HepG2 (cell line): ENCODE data around the gene FGD4. TPM values are rescaled to one million over a fixed set of nuclear protein-coding genes. Genes with fewer than 3 reads are reported as not detected.

Source experiments
- BCL6 ChIP-seq: IDR thresholded peaks from 2 replicates; pipeline ENCODE4 v1.6.1; 2016; ENCODE audit warnings: missing genetic modification reagents, missing compliant biosample characterization
- TEAD2 ChIP-seq: sonication (generic); formaldehyde crosslinking; IDR thresholded peaks from 2 replicates; pipeline ENCODE4 v1.9.0; 2021; ENCODE audit warnings: missing genetic modification reagents
- ZMYM3 ChIP-seq: sonication (generic); formaldehyde crosslinking; IDR thresholded peaks from 2 replicates; pipeline ENCODE4 v1.5.1; 2020; ENCODE audit warnings: mild to moderate bottlenecking, missing genetic modification reagents
- ZNF205 ChIP-seq: IDR thresholded peaks from 2 replicates; pipeline ENCODE4 v1.6.1; 2018; ENCODE audit warnings: missing biosample characterization, missing genetic modification reagents
- ZNF329 ChIP-seq: sonication (generic); formaldehyde crosslinking; IDR thresholded peaks from 2 replicates; pipeline ENCODE4 v1.9.0; 2021; ENCODE audit warnings: low read depth, mild to moderate bottlenecking, missing genetic modification reagents
- ZNF777 ChIP-seq: sonication (generic); formaldehyde crosslinking; IDR thresholded peaks from 2 replicates; pipeline ENCODE4 v1.4.0; 2020; ENCODE audit warnings: missing genetic modification reagents
- ZSCAN21 ChIP-seq: sonication (generic); formaldehyde crosslinking; IDR thresholded peaks from 2 replicates; pipeline ENCODE4 v1.8.0; 2022; ENCODE audit warnings: mild to moderate bottlenecking, missing genetic modification reagents, moderate library complexity, borderline replicate concordance
- ZSCAN9 ChIP-seq: IDR thresholded peaks from 2 replicates; pipeline ENCODE4 v1.6.1; 2016; ENCODE audit warnings: borderline replicate concordance
- polyA plus RNA-seq, 8 experiments: library from polyadenylated mRNA; depleted of rRNA in 3 of 8; stranded (reverse) in 7 of 8; unstranded in 1 of 8; fragments of >200 nt; fragmentation: Illumina TruSeq in 4 of 8; extraction: Trizol in 4 of 8; gene quantifications; 2 replicates each; pipeline versions ENCODE4 v1.2.1 to v1.2.3, GENCODE V29; 2011 to 2016; ENCODE audit warnings: low read depth in 4 of 8, missing spikeins in 1 of 8, mixed read lengths in 1 of 8; ENCODE audit not compliant: insufficient read depth in 1 of 8
- total RNA-seq, 5 experiments: library from RNA; depleted of rRNA; stranded (reverse); fragments of >200 nt; fragmentation: Illumina TruSeq; extraction: Trizol; gene quantifications; 2 replicates each; pipeline ENCODE4 v1.2.3, GENCODE V29; 2016; ENCODE audit warnings: low read depth in 1 of 5
- TF ChIP-seq, protein P1 (sequence below): sonication (generic); formaldehyde crosslinking; IDR thresholded peaks from 2 replicates; pipeline ENCODE4 v1.4.0; 2020; ENCODE audit warnings: missing genetic modification reagents
- TF ChIP-seq, protein P2 (sequence below): sonication (generic); formaldehyde crosslinking; IDR thresholded peaks from 2 replicates; pipeline ENCODE4 v1.4.0; 2020; ENCODE audit warnings: mild to moderate bottlenecking, missing genetic modification reagents
- TF ChIP-seq, protein P3 (sequence below): IDR thresholded peaks from 2 replicates; pipeline ENCODE4 v1.6.1; 2016; ENCODE audit warnings: low read depth, control low read depth
- TF ChIP-seq, protein P4 (sequence below): sonication (generic); formaldehyde crosslinking; IDR thresholded peaks from 2 replicates; pipeline ENCODE4 v1.4.0; 2020; ENCODE audit warnings: missing genetic modification reagents

FGD4 gene
- total and polyA plus RNA-seq, 2 of the 13 experiments (the other 11 are each of a cell fraction or from before 2014, with no cell fraction given), result 4.6 to 6.6 TPM

DNA sequence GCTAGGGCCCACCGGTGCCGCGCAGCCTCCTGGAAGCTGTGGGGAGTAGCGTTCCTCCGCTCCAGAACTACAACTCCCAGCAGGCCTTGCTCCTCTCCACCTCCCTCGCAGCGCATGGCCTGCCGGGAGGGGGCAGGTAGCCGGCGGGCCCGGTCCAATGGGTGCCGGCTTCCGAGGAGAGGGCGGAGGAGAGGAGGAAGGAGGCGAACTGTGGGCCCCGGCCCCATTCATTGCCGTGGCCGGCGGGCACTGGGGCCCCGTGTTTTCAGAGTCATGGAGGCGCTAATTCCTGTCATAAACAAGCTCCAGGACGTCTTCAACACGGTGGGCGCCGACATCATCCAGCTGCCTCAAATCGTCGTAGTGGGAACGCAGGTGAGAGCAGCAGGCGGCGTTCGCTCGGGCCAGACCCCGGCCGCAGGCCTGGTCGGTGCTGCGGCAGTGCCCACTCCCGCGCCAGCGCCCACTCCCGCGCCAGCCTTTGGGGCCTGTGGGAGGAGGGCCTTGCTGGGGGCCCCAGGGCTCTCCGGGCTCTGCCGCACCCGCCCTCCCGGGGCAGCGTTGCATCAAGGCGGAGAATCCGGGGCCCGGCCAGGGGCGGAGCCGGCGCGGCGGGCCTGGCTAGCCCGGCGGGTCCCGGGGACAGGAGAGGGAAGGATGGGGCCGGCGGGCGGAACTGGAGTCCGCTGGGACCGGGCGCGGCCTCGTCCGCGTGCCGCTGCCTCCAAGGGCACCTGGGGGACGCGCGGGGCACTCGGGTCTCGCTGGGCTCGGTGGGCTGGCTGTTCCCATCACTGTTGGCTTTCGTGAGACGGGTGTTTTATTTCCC is 279.9 kb downstream of the FGD4 start, which contains the start of gene DNM1L (continued):
- TF ChIP-seq, protein P1, sequence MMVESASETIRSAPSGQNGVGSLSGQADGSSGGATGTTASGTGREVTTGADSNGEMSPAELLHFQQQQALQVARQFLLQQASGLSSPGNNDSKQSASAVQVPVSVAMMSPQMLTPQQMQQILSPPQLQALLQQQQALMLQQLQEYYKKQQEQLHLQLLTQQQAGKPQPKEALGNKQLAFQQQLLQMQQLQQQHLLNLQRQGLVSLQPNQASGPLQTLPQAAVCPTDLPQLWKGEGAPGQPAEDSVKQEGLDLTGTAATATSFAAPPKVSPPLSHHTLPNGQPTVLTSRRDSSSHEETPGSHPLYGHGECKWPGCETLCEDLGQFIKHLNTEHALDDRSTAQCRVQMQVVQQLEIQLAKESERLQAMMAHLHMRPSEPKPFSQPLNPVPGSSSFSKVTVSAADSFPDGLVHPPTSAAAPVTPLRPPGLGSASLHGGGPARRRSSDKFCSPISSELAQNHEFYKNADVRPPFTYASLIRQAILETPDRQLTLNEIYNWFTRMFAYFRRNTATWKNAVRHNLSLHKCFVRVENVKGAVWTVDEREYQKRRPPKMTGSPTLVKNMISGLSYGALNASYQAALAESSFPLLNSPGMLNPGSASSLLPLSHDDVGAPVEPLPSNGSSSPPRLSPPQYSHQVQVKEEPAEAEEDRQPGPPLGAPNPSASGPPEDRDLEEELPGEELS (CRISPR knock-in tag), result peak; percentile 51; the same call in 1 of the 2 replicates
- TF ChIP-seq, protein P2, sequence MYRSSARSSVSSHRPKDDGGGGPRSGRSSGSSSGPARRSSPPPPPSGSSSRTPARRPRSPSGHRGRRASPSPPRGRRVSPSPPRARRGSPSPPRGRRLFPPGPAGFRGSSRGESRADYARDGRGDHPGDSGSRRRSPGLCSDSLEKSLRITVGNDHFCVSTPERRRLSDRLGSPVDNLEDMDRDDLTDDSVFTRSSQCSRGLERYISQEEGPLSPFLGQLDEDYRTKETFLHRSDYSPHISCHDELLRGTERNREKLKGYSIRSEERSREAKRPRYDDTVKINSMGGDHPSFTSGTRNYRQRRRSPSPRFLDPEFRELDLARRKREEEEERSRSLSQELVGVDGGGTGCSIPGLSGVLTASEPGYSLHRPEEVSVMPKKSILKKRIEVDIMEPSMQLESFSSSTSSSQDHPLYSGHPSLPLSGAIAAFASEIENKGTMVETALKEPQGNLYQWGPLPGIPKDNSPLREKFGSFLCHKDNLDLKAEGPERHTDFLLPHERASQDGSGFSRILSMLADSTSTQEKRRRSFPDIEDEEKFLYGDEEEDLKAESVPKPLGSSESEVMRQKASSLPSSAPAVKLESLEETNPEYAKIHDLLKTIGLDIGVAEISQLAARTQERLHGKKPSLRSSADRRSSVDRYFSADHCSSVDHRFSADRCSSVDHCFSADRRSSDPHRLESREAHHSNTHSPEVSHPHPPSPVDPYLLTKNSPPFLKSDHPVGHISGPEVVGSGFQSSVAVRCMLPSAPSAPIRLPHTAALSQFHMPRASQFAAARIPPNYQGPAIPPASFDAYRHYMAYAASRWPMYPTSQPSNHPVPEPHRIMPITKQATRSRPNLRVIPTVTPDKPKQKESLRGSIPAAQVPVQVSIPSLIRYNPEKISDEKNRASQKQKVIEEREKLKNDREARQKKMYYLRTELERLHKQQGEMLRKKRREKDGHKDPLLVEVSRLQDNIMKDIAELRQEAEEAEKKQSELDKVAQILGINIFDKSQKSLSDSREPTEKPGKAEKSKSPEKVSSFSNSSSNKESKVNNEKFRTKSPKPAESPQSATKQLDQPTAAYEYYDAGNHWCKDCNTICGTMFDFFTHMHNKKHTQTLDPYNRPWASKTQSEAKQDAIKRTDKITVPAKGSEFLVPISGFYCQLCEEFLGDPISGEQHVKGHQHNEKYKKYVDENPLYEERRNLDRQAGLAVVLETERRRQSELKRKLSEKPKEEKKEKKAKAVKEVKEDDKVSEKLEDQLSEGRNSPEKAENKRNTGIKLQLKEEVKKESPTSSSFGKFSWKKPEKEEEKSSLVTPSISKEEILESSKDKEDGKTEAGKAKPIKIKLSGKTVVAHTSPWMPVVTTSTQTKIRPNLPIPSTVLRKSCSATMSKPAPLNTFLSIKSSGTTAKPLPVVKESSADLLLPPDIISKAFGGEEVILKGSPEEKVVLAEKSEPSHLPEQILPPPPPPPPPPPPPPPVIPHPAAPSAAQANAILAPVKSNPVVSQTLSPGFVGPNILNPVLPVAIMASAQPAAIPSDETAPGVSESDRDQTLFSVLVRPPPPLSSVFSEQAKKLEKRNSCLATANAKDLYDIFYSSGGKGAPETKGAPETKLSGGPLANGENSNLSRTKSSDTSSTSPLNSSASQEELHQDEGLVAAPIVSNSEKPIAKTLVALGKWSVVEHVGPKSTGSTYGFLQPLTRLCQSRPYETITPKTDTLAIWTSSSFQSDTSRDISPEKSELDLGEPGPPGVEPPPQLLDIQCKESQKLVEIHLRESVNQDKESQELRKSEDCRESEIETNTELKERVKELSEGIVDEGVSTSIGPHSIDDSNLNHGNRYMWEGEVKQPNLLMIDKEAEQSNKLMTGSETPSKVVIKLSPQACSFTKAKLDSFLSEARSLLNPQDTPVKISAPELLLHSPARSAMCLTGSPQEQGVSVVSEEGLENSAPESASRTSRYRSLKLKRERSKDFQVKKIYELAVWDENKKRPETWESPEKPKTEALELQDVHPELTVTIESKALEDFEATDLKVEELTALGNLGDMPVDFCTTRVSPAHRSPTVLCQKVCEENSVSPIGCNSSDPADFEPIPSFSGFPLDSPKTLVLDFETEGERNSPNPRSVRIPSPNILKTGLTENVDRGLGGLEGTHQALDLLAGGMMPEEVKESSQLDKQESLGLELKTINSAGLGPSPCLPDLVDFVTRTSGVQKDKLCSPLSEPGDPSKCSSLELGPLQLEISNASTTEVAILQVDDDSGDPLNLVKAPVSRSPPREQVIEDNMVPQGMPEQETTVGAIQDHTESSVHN, result no peak
- TF ChIP-seq, protein P3, sequence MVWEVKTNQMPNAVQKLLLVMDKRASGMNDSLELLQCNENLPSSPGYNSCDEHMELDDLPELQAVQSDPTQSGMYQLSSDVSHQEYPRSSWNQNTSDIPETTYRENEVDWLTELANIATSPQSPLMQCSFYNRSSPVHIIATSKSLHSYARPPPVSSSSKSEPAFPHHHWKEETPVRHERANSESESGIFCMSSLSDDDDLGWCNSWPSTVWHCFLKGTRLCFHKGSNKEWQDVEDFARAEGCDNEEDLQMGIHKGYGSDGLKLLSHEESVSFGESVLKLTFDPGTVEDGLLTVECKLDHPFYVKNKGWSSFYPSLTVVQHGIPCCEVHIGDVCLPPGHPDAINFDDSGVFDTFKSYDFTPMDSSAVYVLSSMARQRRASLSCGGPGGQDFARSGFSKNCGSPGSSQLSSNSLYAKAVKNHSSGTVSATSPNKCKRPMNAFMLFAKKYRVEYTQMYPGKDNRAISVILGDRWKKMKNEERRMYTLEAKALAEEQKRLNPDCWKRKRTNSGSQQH (CRISPR knock-in tag), result peak; percentile 95
- TF ChIP-seq ZNF777 (CRISPR knock-in tag) (no peak), ZNF329 (CRISPR knock-in tag) (peak; percentile 68; the same call in 1 of the 2 replicates), ZSCAN21 (peak; percentile 54; the same call in 1 of the 2 replicates), ZSCAN9 (CRISPR knock-in tag) (peak; percentile 22), ZMYM3 (CRISPR knock-in tag) (no peak), ZNF205 (CRISPR knock-in tag) (peak; percentile 65; the same call in 1 of the 2 replicates), BCL6 (CRISPR knock-in tag) (peak; percentile 38; the same call in 1 of the 2 replicates), TEAD2 (CRISPR knock-in tag) (no peak)
- TF ChIP-seq, protein P4, sequence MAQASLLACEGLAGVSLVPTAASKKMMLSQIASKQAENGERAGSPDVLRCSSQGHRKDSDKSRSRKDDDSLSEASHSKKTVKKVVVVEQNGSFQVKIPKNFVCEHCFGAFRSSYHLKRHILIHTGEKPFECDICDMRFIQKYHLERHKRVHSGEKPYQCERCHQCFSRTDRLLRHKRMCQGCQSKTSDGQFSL, result no peak; the same call in 1 of the 2 replicates
